ENCODE measurements around the gene HAPLN3. TPM values are rescaled to one million over a fixed set of nuclear protein-coding genes. Genes with fewer than 3 reads are reported as not detected.

HAPLN3 gene
- polyA plus RNA-seq (1.4 to 2.2 TPM (median 1.4 TPM) in 3 replicates), polyA minus RNA-seq (0.43 to 0.66 TPM (median 0.61 TPM) in 3 replicates)
- polyA plus RNA-seq (2011; ENCODE audit: low read depth) = 2.4 TPM
- polyA plus RNA-seq (2011; cell fraction: cytosol; rRNA removed) = 0.47 and 0.87 TPM in 2 replicates
- 4.2 and 6.1 TPM in 2 replicates for polyA plus RNA-seq (2011; cell fraction: nucleus; rRNA removed)
- polyA plus RNA-seq (2012; ENCODE audit: low replicate concordance) = 2.1 and 5.0 TPM in 2 replicates
- not detected for polyA minus RNA-seq (2011; cell fraction: cytosol; rRNA and poly(A)+ RNA removed)
- polyA minus RNA-seq (2011; cell fraction: nucleus; rRNA and poly(A)+ RNA removed) = 1.6 and 2.2 TPM in 2 replicates

GRCh38 chr15:88894819-88895767 lies at the start of gene HAPLN3:
Gene HAPLN3 (minus strand): TSS chr15:88895544. CDS start chr15:88887298, 8,246 bp downstream.
- no peaks in the 10 kb centered on the region for H3K9me1 ChIP-seq (ENCODE audit: control insufficient read depth, extremely low read depth, insufficient read depth, low read length)
- peak within 1 kb of the TSS; percentile 42 to 77 (median 67) for H3K4me3 ChIP-seq (ENCODE audit: control insufficient read depth in 2 of 3, extremely low read depth in 1 of 3, insufficient read depth in 2 of 3, low read depth in 1 of 3, low read length in 3 of 3)
- peak within 1 kb of the TSS; percentile 71 for H2AFZ ChIP-seq (ENCODE audit: control insufficient read depth, low read length)
- peak within 1 kb of the TSS; percentile 61 for H3K9ac ChIP-seq (ENCODE audit: control insufficient read depth, extremely low read depth, insufficient read depth, low read length)
- dilution Hi-C loops (cut with MboI; ENCODE audit: extremely low pct_ligation_motif_present, low sequenced_read_pairs) = no loop called here
- no peaks in the 10 kb centered on the region for H3K79me2 ChIP-seq (ENCODE audit: control insufficient read depth, insufficient read depth, low read length)
- peaks cover 19% of the 10 kb centered on the region for H3K4me1 ChIP-seq (ENCODE audit: control insufficient read depth, extremely low read depth, insufficient read depth, low read length)
- no peaks in the 10 kb centered on the region for H3K36me3 ChIP-seq (ENCODE audit: control insufficient read depth in 2 of 2, extremely low read depth in 1 of 2, insufficient read depth in 2 of 2, low read length in 2 of 2)
- H3K9me3 ChIP-seq (ENCODE audit: control insufficient read depth, low read depth, low read length) = no peaks in the 10 kb centered on the region
- H3K27me3 ChIP-seq (ENCODE audit: control insufficient read depth, extremely low read depth, insufficient read depth, low read length) = no peaks in the 10 kb centered on the region
- FAIRE-seq = no peak
- H3K4me2 ChIP-seq (ENCODE audit: control insufficient read depth, extremely low read depth, insufficient read depth, low read depth, low read length) = peak within 1 kb of the TSS; percentile 81
- no peaks in the 10 kb centered on the region for H4K20me1 ChIP-seq (ENCODE audit: control insufficient read depth, extremely low read depth, insufficient read depth, low read length)
- no peak within 1 kb of the TSS for H3K27ac ChIP-seq (ENCODE audit: control insufficient read depth, insufficient read depth, low read length)
- DNase-seq (ENCODE audit: low read depth, low spot score) = no peak
- no peak for TF ChIP-seq EZH2 (IDR thresholded peaks at IDR 0.05; ENCODE audit: low read length)
- no peak for TF ChIP-seq CTCF (optimal IDR thresholded peaks at IDR 0.05 in 1 of 3, IDR thresholded peaks at IDR 0.05 in 1 of 3, conservative IDR thresholded peaks at IDR 0.05 in 1 of 3; ENCODE audit: extremely low read depth in 1 of 3, insufficient read depth in 2 of 3, low read length in 3 of 3)

- Histone ChIP-seq H3K4me1 (ENCODE audit: control insufficient read depth, extremely low read depth, insufficient read depth, low read length) (no peaks in the 10 kb centered on the region), H2AFZ (ENCODE audit: control insufficient read depth, low read length) (no peak overlapping the region), H3K27me3 (ENCODE audit: control insufficient read depth, extremely low read depth, insufficient read depth, low read length) (no peaks in the 10 kb centered on the region), H3K27ac (ENCODE audit: control insufficient read depth, insufficient read depth, low read length) (no peak overlapping the region), H3K9me1 (ENCODE audit: control insufficient read depth, extremely low read depth, insufficient read depth, low read length) (no peaks in the 10 kb centered on the region), H3K36me3 (ENCODE audit: control insufficient read depth in 2 of 2, extremely low read depth in 1 of 2, insufficient read depth in 2 of 2, low read length in 2 of 2) (no peaks in the 10 kb centered on the region), H3K9ac (ENCODE audit: control insufficient read depth, extremely low read depth, insufficient read depth, low read length) (no peak overlapping the region), H3K9me3 (ENCODE audit: control insufficient read depth, low read depth, low read length) (no peaks in the 10 kb centered on the region), H4K20me1 (ENCODE audit: control insufficient read depth, extremely low read depth, insufficient read depth, low read length) (no peaks in the 10 kb centered on the region), H3K79me2 (ENCODE audit: control insufficient read depth, insufficient read depth, low read length) (no peaks in the 10 kb centered on the region), H3K4me2 (ENCODE audit: control insufficient read depth, extremely low read depth, insufficient read depth, low read depth, low read length) (no peak overlapping the region), H3K4me3 (ENCODE audit: control insufficient read depth in 2 of 3, extremely low read depth in 1 of 3, insufficient read depth in 2 of 3, low read depth in 1 of 3, low read length in 3 of 3) (no peak overlapping the region)
- no peak for DNase-seq (ENCODE audit: low read depth, low spot score)
- no peak for FAIRE-seq
- TF ChIP-seq EZH2 (IDR thresholded peaks at IDR 0.05; ENCODE audit: low read length) (no peak), CTCF (optimal IDR thresholded peaks at IDR 0.05 in 1 of 3, IDR thresholded peaks at IDR 0.05 in 1 of 3, conservative IDR thresholded peaks at IDR 0.05 in 1 of 3; ENCODE audit: extremely low read depth in 1 of 3, insufficient read depth in 2 of 3, low read length in 3 of 3) (no peak)
- dilution Hi-C loops (cut with MboI; ENCODE audit: extremely low pct_ligation_motif_present, low sequenced_read_pairs) = no loop called here
Observed at GRCh38 chr15:88940110-88940675, 44.8 kb upstream of the HAPLN3 start.
